Activated CD4-positive, CD25-positive, alpha-beta regulatory T cell (primary cell): ENCODE data around the gene OBSCN.

Experiments
- DNase-seq, 4 experiments: peaks; one replicate each; lab custom pipeline; 2025; lab: John Stamatoyannopoulos, UW

Gene OBSCN

GRCh38 chr1:228289996-228290881 is 82.4 kb downstream of the OBSCN start:
- no peak for DNase-seq

GRCh38 chr1:228291906-228292608 is 84.2 kb downstream of the OBSCN start:
- DNase-seq: no peak

- DNase-seq: no peak
These were observed 84.7 kb downstream of the OBSCN start for GRCh38 chr1:228292609-228292911.

GRCh38 chr1:228293393-228293792 is 85.5 kb downstream of the OBSCN start:
- no peak for DNase-seq

- DNase-seq: no peak
These were observed 86.1 kb downstream of the OBSCN start for GRCh38 chr1:228293816-228294500.

- DNase-seq: no peak
These were observed 86.9 kb downstream of the OBSCN start for GRCh38 chr1:228294717-228295116.

GRCh38 chr1:228295201-228295600 is 87.4 kb downstream of the OBSCN start:
- DNase-seq: no peak

GRCh38 chr1:228295981-228296380 is 88.1 kb downstream of the OBSCN start:
- no peak for DNase-seq

- DNase-seq: no peak
These were observed 89.4 kb downstream of the OBSCN start for GRCh38 chr1:228297242-228297641.

- DNase-seq: no peak
These were observed 90.0 kb downstream of the OBSCN start for GRCh38 chr1:228297822-228298221.

GRCh38 chr1:228298471-228298870 is 90.6 kb downstream of the OBSCN start:
- no peak for DNase-seq

GRCh38 chr1:228299211-228299610 is 91.4 kb downstream of the OBSCN start:
- no peak for DNase-seq

- no peak for DNase-seq
These were observed 92.1 kb downstream of the OBSCN start for GRCh38 chr1:228299901-228300300.

- no peak for DNase-seq
These were observed 94.2 kb downstream of the OBSCN start for GRCh38 chr1:228302086-228302485.

GRCh38 chr1:228303596-228303995 is 95.8 kb downstream of the OBSCN start:
- DNase-seq: no peak

GRCh38 chr1:228304225-228304624 is 96.4 kb downstream of the OBSCN start:
- no peak for DNase-seq

- no peak for DNase-seq
These were observed 97.0 kb downstream of the OBSCN start for GRCh38 chr1:228304766-228305395.

- DNase-seq: no peak
These were observed 97.9 kb downstream of the OBSCN start for GRCh38 chr1:228305721-228306152.

- DNase-seq: no peak
These were observed 98.7 kb downstream of the OBSCN start for GRCh38 chr1:228306275-228307217.

- DNase-seq: no peak
These were observed 99.6 kb downstream of the OBSCN start for GRCh38 chr1:228307218-228308023.
